Measurements from ENCODE around the gene CDHR3. TPM values are rescaled to one million over a fixed set of nuclear protein-coding genes. Genes with fewer than 3 reads are reported as not detected.

CDHR3 gene, protein sequence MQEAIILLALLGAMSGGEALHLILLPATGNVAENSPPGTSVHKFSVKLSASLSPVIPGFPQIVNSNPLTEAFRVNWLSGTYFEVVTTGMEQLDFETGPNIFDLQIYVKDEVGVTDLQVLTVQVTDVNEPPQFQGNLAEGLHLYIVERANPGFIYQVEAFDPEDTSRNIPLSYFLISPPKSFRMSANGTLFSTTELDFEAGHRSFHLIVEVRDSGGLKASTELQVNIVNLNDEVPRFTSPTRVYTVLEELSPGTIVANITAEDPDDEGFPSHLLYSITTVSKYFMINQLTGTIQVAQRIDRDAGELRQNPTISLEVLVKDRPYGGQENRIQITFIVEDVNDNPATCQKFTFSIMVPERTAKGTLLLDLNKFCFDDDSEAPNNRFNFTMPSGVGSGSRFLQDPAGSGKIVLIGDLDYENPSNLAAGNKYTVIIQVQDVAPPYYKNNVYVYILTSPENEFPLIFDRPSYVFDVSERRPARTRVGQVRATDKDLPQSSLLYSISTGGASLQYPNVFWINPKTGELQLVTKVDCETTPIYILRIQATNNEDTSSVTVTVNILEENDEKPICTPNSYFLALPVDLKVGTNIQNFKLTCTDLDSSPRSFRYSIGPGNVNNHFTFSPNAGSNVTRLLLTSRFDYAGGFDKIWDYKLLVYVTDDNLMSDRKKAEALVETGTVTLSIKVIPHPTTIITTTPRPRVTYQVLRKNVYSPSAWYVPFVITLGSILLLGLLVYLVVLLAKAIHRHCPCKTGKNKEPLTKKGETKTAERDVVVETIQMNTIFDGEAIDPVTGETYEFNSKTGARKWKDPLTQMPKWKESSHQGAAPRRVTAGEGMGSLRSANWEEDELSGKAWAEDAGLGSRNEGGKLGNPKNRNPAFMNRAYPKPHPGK
- 6.5 TPM for total RNA-seq (2021; ENCODE audit: unreplicated experiment)
- polyA plus RNA-seq (2012; ENCODE audit: insufficient read length): 5.8 TPM
- Bru-seq, nascent RNA: percentile 27 among the genes with signal in this experiment
- BruChase-seq, experiment 1, labeled RNA remaining after a 2-hour chase: percentile 36 among the genes with signal in this experiment
- BruChase-seq, experiment 2, labeled RNA remaining after a 6-hour chase: percentile 34 among the genes with signal in this experiment
- long read RNA-seq, partial matches to known transcripts: 0 of 9 reads
- long read RNA-seq, other reads (novel, unspliced or antisense): 9 of 9 reads

DNA sequence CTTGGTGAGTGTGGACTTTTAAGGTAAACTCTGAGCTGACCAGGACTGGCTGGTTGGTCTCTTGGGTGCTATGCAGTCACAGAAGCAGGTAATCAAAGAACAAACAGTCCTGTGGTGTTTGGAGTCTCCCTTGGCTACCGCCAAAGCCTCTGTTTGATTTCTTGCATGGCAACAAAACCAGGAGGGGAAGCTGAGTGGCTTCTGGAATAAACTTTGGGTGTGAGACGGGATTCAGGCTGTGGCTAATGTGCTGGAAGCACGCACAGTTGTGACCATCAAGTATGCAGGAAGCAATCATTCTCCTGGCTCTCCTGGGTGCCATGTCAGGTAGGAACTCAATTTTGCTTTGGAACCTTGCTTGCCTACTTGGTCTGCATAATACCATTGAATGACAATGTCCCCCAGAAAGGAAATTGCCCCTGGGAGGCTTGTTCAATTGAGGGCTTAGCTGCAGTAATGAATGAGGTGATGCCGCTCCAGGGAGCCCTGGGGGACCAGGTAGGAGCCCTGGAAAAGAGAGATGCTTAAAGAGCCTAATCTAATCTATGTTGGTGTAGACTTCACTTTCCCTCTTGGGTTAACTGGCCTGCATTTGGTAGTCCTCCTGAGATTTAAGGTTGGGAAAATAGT is at the start of gene CDHR3:
TSS of gene CDHR3 (plus strand) at position 227 of the 630 bp plus-strand sequence. CDS start at position 282, 55 bp downstream.
- ATAC-seq (no peak), DNase-seq (ENCODE audit: low read depth, low spot score) (no peak)
- in situ Hi-C loops (cut with HindIII; ENCODE audit: low pct_unique_long_range_greater_than_20kb, low sequenced_read_pairs) (no loop called here), intact Hi-C loops (cut with micrococcal nuclease; ENCODE audit: unreplicated experiment) (no loop called here)
- TF ChIP-seq, protein P1, sequence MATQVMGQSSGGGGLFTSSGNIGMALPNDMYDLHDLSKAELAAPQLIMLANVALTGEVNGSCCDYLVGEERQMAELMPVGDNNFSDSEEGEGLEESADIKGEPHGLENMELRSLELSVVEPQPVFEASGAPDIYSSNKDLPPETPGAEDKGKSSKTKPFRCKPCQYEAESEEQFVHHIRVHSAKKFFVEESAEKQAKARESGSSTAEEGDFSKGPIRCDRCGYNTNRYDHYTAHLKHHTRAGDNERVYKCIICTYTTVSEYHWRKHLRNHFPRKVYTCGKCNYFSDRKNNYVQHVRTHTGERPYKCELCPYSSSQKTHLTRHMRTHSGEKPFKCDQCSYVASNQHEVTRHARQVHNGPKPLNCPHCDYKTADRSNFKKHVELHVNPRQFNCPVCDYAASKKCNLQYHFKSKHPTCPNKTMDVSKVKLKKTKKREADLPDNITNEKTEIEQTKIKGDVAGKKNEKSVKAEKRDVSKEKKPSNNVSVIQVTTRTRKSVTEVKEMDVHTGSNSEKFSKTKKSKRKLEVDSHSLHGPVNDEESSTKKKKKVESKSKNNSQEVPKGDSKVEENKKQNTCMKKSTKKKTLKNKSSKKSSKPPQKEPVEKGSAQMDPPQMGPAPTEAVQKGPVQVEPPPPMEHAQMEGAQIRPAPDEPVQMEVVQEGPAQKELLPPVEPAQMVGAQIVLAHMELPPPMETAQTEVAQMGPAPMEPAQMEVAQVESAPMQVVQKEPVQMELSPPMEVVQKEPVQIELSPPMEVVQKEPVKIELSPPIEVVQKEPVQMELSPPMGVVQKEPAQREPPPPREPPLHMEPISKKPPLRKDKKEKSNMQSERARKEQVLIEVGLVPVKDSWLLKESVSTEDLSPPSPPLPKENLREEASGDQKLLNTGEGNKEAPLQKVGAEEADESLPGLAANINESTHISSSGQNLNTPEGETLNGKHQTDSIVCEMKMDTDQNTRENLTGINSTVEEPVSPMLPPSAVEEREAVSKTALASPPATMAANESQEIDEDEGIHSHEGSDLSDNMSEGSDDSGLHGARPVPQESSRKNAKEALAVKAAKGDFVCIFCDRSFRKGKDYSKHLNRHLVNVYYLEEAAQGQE (IDR thresholded peaks at IDR 0.05; ENCODE audit: insufficient read depth in 1 of 2, low read depth in 2 of 2, low read length in 1 of 2): no peak
- TF ChIP-seq TCF7L2 (IDR thresholded peaks at IDR 0.05; ENCODE audit: low read depth, low read length): no peak
- TF ChIP-seq, protein P2, sequence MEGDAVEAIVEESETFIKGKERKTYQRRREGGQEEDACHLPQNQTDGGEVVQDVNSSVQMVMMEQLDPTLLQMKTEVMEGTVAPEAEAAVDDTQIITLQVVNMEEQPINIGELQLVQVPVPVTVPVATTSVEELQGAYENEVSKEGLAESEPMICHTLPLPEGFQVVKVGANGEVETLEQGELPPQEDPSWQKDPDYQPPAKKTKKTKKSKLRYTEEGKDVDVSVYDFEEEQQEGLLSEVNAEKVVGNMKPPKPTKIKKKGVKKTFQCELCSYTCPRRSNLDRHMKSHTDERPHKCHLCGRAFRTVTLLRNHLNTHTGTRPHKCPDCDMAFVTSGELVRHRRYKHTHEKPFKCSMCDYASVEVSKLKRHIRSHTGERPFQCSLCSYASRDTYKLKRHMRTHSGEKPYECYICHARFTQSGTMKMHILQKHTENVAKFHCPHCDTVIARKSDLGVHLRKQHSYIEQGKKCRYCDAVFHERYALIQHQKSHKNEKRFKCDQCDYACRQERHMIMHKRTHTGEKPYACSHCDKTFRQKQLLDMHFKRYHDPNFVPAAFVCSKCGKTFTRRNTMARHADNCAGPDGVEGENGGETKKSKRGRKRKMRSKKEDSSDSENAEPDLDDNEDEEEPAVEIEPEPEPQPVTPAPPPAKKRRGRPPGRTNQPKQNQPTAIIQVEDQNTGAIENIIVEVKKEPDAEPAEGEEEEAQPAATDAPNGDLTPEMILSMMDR (IDR thresholded peaks at IDR 0.05): no peak
- no peak for TF ChIP-seq SIN3A (IDR thresholded peaks at IDR 0.05; ENCODE audit: borderline replicate concordance, insufficient read depth, low read depth, low read length)
- Histone ChIP-seq H3K36me3 (ENCODE audit: control insufficient read depth, insufficient read depth, low read length) (no peaks in the 10 kb centered on the region), H3K4me1 (ENCODE audit: control insufficient read depth, insufficient read depth, low read length) (no peaks in the 10 kb centered on the region), H3K27ac (ENCODE audit: low read length) (no peak within 1 kb of the TSS), H3K27me3 (ENCODE audit: control insufficient read depth, insufficient read depth, low read length) (no peaks in the 10 kb centered on the region), H3K9me3 (ENCODE audit: control insufficient read depth, insufficient read depth, low read depth, low read length) (no peaks in the 10 kb centered on the region), H3K4me3 (ENCODE audit: low read depth in 2 of 2, low read length in 2 of 2) (no peak within 1 kb of the TSS)
- BruUV-seq (replicated peaks): no TSS peak
- POLR2A ChIA-PET: no interaction called here
- CTCF ChIA-PET: no interaction called here

DNA sequence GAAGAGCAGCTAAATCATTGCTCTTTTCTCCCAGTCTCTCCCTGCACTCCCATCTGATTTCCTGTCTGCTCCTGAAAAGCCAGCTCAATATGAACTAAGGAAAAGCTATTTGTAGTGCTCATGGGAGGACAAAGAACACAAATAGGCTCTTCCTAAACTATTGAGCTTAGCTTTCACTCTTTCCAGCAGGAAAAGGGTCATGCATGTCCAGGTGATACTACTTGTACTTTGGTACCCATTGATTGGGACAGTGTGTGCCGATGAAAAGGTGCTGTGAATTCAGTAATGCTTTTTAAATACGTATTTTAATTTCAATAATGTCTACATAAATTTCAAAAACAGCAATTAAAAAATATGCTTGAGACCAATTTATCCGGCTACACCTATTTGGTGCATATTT is 49.1 kb upstream of the CDHR3 start:
- ATAC-seq: no peak
- no peaks in the 10 kb centered on the region for H3K36me3 ChIP-seq (ENCODE audit: control insufficient read depth, insufficient read depth, low read length)
- H3K27me3 ChIP-seq (ENCODE audit: control insufficient read depth, insufficient read depth, low read length): no peaks in the 10 kb centered on the region
- ChIA-PET POLR2A (no interaction called here), CTCF (interaction anchor here (0.5 kb wide), 1 partner anchor 995 kb away, joined by 3 read pairs; no protein-coding TSS in a partner anchor)
- H3K9me3 ChIP-seq (ENCODE audit: control insufficient read depth, insufficient read depth, low read depth, low read length): no peaks in the 10 kb centered on the region
- intact Hi-C loops (cut with micrococcal nuclease; ENCODE audit: unreplicated experiment): no loop called here
- BruUV-seq (replicated peaks): no TSS peak
- DNase-seq (ENCODE audit: low read depth, low spot score): no peak
- no peaks in the 10 kb centered on the region for H3K4me1 ChIP-seq (ENCODE audit: control insufficient read depth, insufficient read depth, low read length)
- H3K27ac ChIP-seq (ENCODE audit: low read length): no peak overlapping the region
- TF ChIP-seq, protein P1 (IDR thresholded peaks at IDR 0.05; ENCODE audit: insufficient read depth in 1 of 2, low read depth in 2 of 2, low read length in 1 of 2): no peak
- no peak for TF ChIP-seq SIN3A (IDR thresholded peaks at IDR 0.05; ENCODE audit: borderline replicate concordance, insufficient read depth, low read depth, low read length)
- H3K4me3 ChIP-seq (ENCODE audit: low read depth in 2 of 2, low read length in 2 of 2): no peak overlapping the region
- in situ Hi-C loops (cut with HindIII; ENCODE audit: low pct_unique_long_range_greater_than_20kb, low sequenced_read_pairs): no loop called here

Data from Panc1 (cell line).